ENCODE measurements around the gene WWOX. TPM values are rescaled to one million over a fixed set of nuclear protein-coding genes. Genes with fewer than 3 reads are reported as not detected.

Gene WWOX
- total RNA-seq, 1 donor from 2014 or later: 106 TPM

GRCh38 chr16:79124016-79124756 lies 1024.7 kb downstream of the WWOX start:
- intact Hi-C loops (cut with DNase I): no loop called here
- Histone ChIP-seq H3K4me1 (no peaks in the 10 kb centered on the region), H3K9me3 (no peaks in the 10 kb centered on the region), H3K27ac (no peak overlapping the region), H3K36me3 (no peaks in the 10 kb centered on the region), H3K4me3 (no peak overlapping the region), H3K27me3 (no peaks in the 10 kb centered on the region)
- TF ChIP-seq CTCF (IDR thresholded peaks at IDR 0.05): no peak
- no peak for DNase-seq (ENCODE audit: low spot score in 2 of 2)

GRCh38 chr16:79127766-79128165 lies 1028.3 kb downstream of the WWOX start:
- H3K27me3 ChIP-seq: no peaks in the 10 kb centered on the region
- H3K4me3 ChIP-seq: no peak overlapping the region
- intact Hi-C loops (cut with DNase I): no loop called here
- no peak for TF ChIP-seq CTCF (IDR thresholded peaks at IDR 0.05)
- no peak for DNase-seq (ENCODE audit: low spot score in 2 of 2)
- no peaks in the 10 kb centered on the region for H3K4me1 ChIP-seq
- H3K27ac ChIP-seq: no peak overlapping the region
- H3K36me3 ChIP-seq: no peaks in the 10 kb centered on the region
- no peaks in the 10 kb centered on the region for H3K9me3 ChIP-seq

GRCh38 chr16:79128706-79129105 lies 1029.3 kb downstream of the WWOX start:
- Histone ChIP-seq H3K4me3 (no peak overlapping the region), H3K9me3 (no peaks in the 10 kb centered on the region), H3K36me3 (no peaks in the 10 kb centered on the region), H3K27me3 (no peaks in the 10 kb centered on the region), H3K27ac (no peak overlapping the region), H3K4me1 (no peaks in the 10 kb centered on the region)
- TF ChIP-seq CTCF (IDR thresholded peaks at IDR 0.05): no peak
- intact Hi-C loops (cut with DNase I): no loop called here
- DNase-seq (ENCODE audit: low spot score in 2 of 2): no peak

GRCh38 chr16:79130616-79131015 lies 1031.2 kb downstream of the WWOX start:
- Histone ChIP-seq H3K4me3 (no peak overlapping the region), H3K9me3 (no peaks in the 10 kb centered on the region), H3K36me3 (no peaks in the 10 kb centered on the region), H3K27ac (no peak overlapping the region), H3K27me3 (no peaks in the 10 kb centered on the region), H3K4me1 (no peaks in the 10 kb centered on the region)
- intact Hi-C loops (cut with DNase I): no loop called here
- no peak for DNase-seq (ENCODE audit: low spot score in 2 of 2)
- no peak for TF ChIP-seq CTCF (IDR thresholded peaks at IDR 0.05)

GRCh38 chr16:79131321-79132075 lies 1032.0 kb downstream of the WWOX start:
- intact Hi-C loops (cut with DNase I): no loop called here
- H3K4me1 ChIP-seq: no peaks in the 10 kb centered on the region
- no peaks in the 10 kb centered on the region for H3K36me3 ChIP-seq
- no peak for TF ChIP-seq CTCF (IDR thresholded peaks at IDR 0.05)
- H3K9me3 ChIP-seq: no peaks in the 10 kb centered on the region
- H3K27me3 ChIP-seq: no peaks in the 10 kb centered on the region
- H3K4me3 ChIP-seq: no peak overlapping the region
- no peak overlapping the region for H3K27ac ChIP-seq
- DNase-seq (ENCODE audit: low spot score in 2 of 2): no peak
